ENCODE results near the gene BTF3.

GRCh38 chr5:73486119-73486899 is 11.9 kb upstream of the BTF3 start:
- TF ChIP-seq CREB5 (CRISPR knock-in tag; IDR thresholded peaks at IDR 0.05; ENCODE audit: low read depth) = no peak
- no peak for TF ChIP-seq ZFP3 (CRISPR knock-in tag; IDR thresholded peaks at IDR 0.05)
- TF ChIP-seq TSHZ2 (CRISPR knock-in tag; IDR thresholded peaks at IDR 0.05) = no peak
- no peak for TF ChIP-seq TCF4 (CRISPR knock-in tag; IDR thresholded peaks at IDR 0.05; ENCODE audit: borderline replicate concordance)
